Motor neuron (in vitro differentiated cells): ENCODE measurements around the gene LCN1. TPM values are rescaled to one million over a fixed set of nuclear protein-coding genes. Genes with fewer than 3 reads are reported as not detected.

Experiments used
- ATAC-seq, 8 experiments: fragments of 200-7000 bp; cut with Tn5 transposase; replicated peaks in 6 of 8; 2 replicates each; pipeline ENCODE4 v1.8.0; 2021; ENCODE audit warnings: mild to moderate bottlenecking in 8 of 8, moderate library complexity in 8 of 8
- H3K27ac ChIP-seq, 2 donors: fragments of 250-450 bp; sonication (Bioruptor Pico); 2 replicates each; pipeline ENCODE4 v1.9.0; 2021; ENCODE audit warnings: antibody characterized with exemption in 2 of 2, mild to moderate bottlenecking in 2 of 2, moderate library complexity in 1 of 2
- H3K4me1 ChIP-seq, 2 donors: fragments of 250-450 bp; sonication (Bioruptor Pico); replicated peaks in 1 of 2; 2 replicates each; pipeline ENCODE4 v1.6.1; 2021; ENCODE audit warnings: antibody characterized with exemption in 2 of 2, mild to moderate bottlenecking in 2 of 2, moderate library complexity in 1 of 2
- H3K4me3 ChIP-seq, 5 donors: fragments of 250-450 bp; sonication (Bioruptor Pico); 2 replicates each; pipeline ENCODE4 v1.9.0; 2021; ENCODE audit warnings: antibody characterized with exemption in 5 of 5, mild to moderate bottlenecking in 5 of 5, moderate library complexity in 4 of 5
- WGBS, 10 experiments: fragments of 450-650 bp; shearing (Covaris generic); methylation state at CpG; one replicate each; pipeline ENCODE4 v1.0.0; 2022; 5-methylcytosine and 5-hydroxymethylcytosine counted together
- in situ Hi-C, 9 experiments: fragments of 400-800 bp; cut with MboI; loops; one replicate each; pipeline ENCODE4 v1.15.0; 2021; ENCODE audit warnings: low sequenced_read_pairs in 9 of 9, low pct_unique_long_range_greater_than_20kb in 2 of 9; ENCODE audit not compliant: unreplicated experiment in 9 of 9
- total RNA-seq, 8 experiments: library from RNA; unstranded; fragments of 300-600 nt; gene quantifications; 2 replicates each; pipeline versions ENCODE4 v1.2.3 to v1.2.4, GENCODE V29; 2022

LCN1 gene
- total RNA-seq, 8 experiments from 2014 or later: 10.3 TPM; not detected in 7

DNA sequence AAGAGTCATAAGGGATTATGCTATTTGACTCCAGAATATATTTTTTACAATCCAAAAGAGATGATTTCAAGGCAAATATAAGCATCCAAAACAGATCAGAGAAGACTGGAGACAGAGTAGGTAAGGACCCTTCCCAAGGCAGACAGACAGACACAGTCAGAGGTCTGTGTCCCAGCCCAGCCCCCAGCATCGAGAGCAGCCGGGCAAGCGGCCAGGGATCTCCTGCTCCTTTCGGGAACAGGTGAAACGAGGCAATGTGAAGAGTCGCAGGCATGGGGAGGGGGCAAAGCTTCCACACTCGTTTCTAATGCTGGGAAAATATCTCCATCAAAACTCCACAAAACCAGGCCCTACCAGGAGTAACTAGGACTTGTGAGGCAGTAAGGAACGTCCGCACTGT is 46.1 kb downstream of the LCN1 start:
- no peak overlapping the region for H3K4me3 ChIP-seq
- ATAC-seq: no peak
- in situ Hi-C loops: no loop called here
- H3K4me1 ChIP-seq: no peaks in the 10 kb centered on the region
- 0 to 90% (median 64%) methylated on average over 1 to 4 of the region's 9 CpGs; no CpG with 5 or more reads in 4 of the 10 experiments for WGBS, 10 experiments
- H3K27ac ChIP-seq: no peak overlapping the region

DNA sequence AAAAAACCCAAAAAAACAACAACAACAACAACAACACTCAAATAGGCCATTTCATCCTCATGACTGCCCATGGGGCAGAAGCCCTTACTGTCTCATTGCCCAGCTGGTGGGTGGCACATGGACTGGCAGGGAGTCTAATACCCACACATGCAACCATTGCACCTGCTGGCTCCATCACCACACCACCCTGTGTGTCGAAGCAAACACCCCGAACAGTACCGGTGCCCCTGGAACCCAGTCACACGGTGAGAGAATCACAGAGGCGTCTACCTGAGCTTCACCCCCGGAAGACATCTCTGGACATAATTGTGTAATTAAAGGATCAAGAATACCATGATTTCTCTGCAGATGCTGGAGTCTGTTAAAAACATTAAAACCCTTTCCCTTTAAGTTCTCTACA is 46.8 kb downstream of the LCN1 start:
- Histone ChIP-seq H3K4me1 (no peaks in the 10 kb centered on the region), H3K27ac (no peak overlapping the region), H3K4me3 (no peak overlapping the region)
- ATAC-seq: no peak
- in situ Hi-C loops: no loop called here
- WGBS, 10 experiments: 30 to 100% (median 84%) methylated on average over 1 to 5 of the region's 6 CpGs; no CpG with 5 or more reads in 4 of the 10 experiments

DNA sequence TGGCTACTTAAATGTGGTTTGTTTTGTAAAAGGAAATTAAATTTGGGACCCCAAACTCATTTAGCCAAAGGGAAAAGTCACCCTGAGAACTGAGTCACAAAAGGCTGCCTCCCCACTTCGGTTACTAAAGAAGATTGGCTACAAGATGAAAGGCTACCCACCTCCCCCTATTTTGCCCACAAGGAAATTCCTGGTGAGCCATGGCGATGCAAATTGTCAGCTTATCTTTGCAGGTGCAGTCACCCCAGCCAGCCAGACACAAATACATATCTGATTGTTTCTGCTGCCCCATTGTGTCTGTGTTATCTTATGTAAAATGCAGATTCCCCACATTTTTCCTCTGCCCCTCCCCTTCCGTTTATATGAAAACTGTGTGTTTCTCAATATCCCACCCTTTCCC is 49.2 kb downstream of the LCN1 start:
- Histone ChIP-seq H3K4me1 (no peaks in the 10 kb centered on the region), H3K4me3 (no peak overlapping the region), H3K27ac (no peak overlapping the region)
- ATAC-seq: no peak
- in situ Hi-C loops: no loop called here
- WGBS, 10 experiments: 0 to 71% (median 30%) methylated on average over 1 to 3 of the region's 3 CpGs; no CpG with 5 or more reads in 2 of the 10 experiments

DNA sequence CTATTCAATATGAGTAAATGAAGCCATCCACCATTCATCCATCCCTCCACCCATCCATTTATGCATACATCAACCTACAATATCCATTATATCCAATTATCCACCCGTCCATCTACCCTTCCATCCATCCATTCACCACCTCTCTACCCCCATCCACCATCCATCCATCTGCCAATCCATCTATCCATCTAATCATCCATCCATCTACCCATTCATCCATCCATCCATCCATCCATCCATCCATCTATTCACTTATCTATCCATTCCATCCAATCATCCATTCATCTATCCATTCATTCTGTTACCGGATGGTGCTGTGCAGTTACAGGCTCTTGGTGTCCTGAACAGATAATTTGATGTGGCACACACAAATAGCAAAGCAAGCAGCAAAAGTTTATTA is 51.0 kb downstream of the LCN1 start:
- no peak for ATAC-seq
- H3K27ac ChIP-seq: no peak overlapping the region
- in situ Hi-C loops: no loop called here
- H3K4me1 ChIP-seq: no peaks in the 10 kb centered on the region
- no peak overlapping the region for H3K4me3 ChIP-seq
- 17 to 100% (median 62%) methylated on average over 1 to 2 of the region's 2 CpGs; no CpG with 5 or more reads in 2 of the 10 experiments for WGBS, 10 experiments

DNA sequence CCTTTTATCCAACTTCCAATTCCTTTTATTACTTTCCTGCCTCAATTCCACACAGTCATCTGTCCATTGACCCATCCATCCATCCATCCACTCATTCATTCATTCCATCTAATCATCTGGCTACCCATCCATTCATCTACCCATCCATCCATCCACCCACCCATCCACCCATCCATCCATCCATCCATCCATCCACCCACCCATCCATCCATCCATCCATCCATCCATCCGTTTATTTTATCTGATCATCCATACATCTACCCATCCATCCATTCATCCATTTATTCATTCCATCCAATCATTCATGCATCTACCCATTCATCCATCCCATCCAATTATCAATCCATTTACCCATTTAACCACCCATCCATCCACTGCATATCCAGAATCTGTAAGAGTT is 51.9 kb downstream of the LCN1 start:
- no peak for ATAC-seq
- H3K4me1 ChIP-seq: no peaks in the 10 kb centered on the region
- no peak overlapping the region for H3K27ac ChIP-seq
- 0 to 100% (median 58%) methylated on average over 1 of the region's 1 CpG; no CpG with 5 or more reads in 2 of the 10 experiments for whole genome bisulfite sequencing, 10 experiments
- no peak overlapping the region for H3K4me3 ChIP-seq
- in situ Hi-C loops: no loop called here

- in situ Hi-C loops: no loop called here
- H3K27ac ChIP-seq: no peak overlapping the region
- WGBS, 10 experiments: 0 to 67% (median 49%) methylated on average over 1 to 4 of the region's 14 CpGs; no CpG with 5 or more reads in 4 of the 10 experiments
- no peaks in the 10 kb centered on the region for H3K4me1 ChIP-seq
- ATAC-seq: no peak
- no peak overlapping the region for H3K4me3 ChIP-seq
Observed at GRCh38 chr9:135574331-135574730, 53.1 kb downstream of the LCN1 start.

DNA sequence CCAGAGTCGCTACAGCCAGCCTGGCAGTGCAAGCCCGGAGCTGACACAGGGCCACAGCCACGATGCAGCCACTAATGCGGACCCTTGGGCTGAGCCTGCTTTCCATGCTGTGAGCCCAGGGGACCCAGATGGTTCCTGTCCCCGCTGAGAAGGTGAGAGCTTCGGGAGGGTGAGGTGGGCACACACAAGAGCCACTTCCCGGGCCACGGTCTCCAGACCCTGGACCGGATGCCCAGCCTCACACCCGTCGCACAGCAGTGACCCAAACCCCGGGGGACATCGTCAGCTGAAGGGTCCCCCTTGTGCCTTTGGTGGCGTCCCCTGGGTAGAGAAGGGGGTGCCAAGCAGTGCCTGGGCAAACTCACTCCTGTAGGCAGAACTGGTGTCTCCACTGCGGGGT is 53.7 kb downstream of the LCN1 start:
- H3K27ac ChIP-seq: no peak overlapping the region
- H3K4me1 ChIP-seq: no peaks in the 10 kb centered on the region
- WGBS, 10 experiments: 48% methylated on average over 2 of the region's 15 CpGs; no CpG with 5 or more reads in 9 of the 10 experiments
- ATAC-seq: no peak
- no peak overlapping the region for H3K4me3 ChIP-seq
- in situ Hi-C loops: no loop called here

Other genes with a start within 250 kb of the LCN1 start
- 10 to 100 TPM in 6 of 8 experiments, 1 to 10 TPM in 2; 6.8 to 19.8 (median 17.1) TPM for gene PPP1R26, start 41.7 kb upstream of the LCN1 start, total RNA-seq
- 10 to 100 TPM; 25.0 to 96.4 (median 37.9) TPM for gene MRPS2, start 20.8 kb upstream of the LCN1 start, total RNA-seq
- gene OBP2A, start 24.7 kb downstream of the LCN1 start, total RNA-seq: 10 to 100 TPM in 1 of 8 experiments, 1 to 10 TPM in 1, under 1 TPM in 2, not detected in 4; 0.29 to 18.3 (median 0.75) TPM
- 1 to 10 TPM in 3 of 8 experiments, under 1 TPM in 1, not detected in 4; 0.42 to 9.9 (median 2.1) TPM for gene PAEP, start 40.3 kb downstream of the LCN1 start, total RNA-seq
- not detected for gene GLT6D1, start 118.1 kb downstream of the LCN1 start, total RNA-seq
- gene LCN9, start 141.9 kb downstream of the LCN1 start, total RNA-seq: 1 to 10 TPM in 1 of 8 experiments, under 1 TPM in 2, not detected in 5; 0.78 to 1.7 (median 0.81) TPM
- gene SOHLH1, start 178.0 kb downstream of the LCN1 start, total RNA-seq: under 1 TPM in 2 of 8 experiments, not detected in 6; 0.14 to 0.15 TPM
- 1 to 10 TPM in 1 of 8 experiments, under 1 TPM in 7; 0.11 to 1.1 (median 0.38) TPM for gene KCNT1, start 180.7 kb downstream of the LCN1 start, total RNA-seq